ENCODE measurements around the gene LUC7L3. TPM values are rescaled to one million over a fixed set of nuclear protein-coding genes. Genes with fewer than 3 reads are reported as not detected.

The LUC7L3 gene, protein sequence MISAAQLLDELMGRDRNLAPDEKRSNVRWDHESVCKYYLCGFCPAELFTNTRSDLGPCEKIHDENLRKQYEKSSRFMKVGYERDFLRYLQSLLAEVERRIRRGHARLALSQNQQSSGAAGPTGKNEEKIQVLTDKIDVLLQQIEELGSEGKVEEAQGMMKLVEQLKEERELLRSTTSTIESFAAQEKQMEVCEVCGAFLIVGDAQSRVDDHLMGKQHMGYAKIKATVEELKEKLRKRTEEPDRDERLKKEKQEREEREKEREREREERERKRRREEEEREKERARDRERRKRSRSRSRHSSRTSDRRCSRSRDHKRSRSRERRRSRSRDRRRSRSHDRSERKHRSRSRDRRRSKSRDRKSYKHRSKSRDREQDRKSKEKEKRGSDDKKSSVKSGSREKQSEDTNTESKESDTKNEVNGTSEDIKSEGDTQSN
- total RNA-seq (76.3 TPM), polyA plus RNA-seq (ENCODE audit: insufficient read depth in 1 of 8, insufficient read length in 8 of 8, low replicate concordance in 1 of 8) (100 to 1,000 TPM; 247 to 302 (median 260) TPM)
- long read RNA-seq, donor 1, full-length matches to known transcripts, result 11 of 37 reads
- long read RNA-seq, donor 1, partial matches to known transcripts, result 26 of 37 reads
- long read RNA-seq, donor 1, other reads (novel, unspliced or antisense), result 0 of 37 reads
- long read RNA-seq, donor 2, partial matches to known transcripts, result 0 of 2 reads
- long read RNA-seq, donor 2, other reads (novel, unspliced or antisense), result 0 of 2 reads
- long read RNA-seq, donor 3, full-length matches to known transcripts, result 24 of 70 reads
- long read RNA-seq, donor 3, partial matches to known transcripts, result 46 of 70 reads
- long read RNA-seq, donor 3, other reads (novel, unspliced or antisense), result 0 of 70 reads
- long read RNA-seq, donor 4, partial matches to known transcripts, result 26 of 29 reads
- long read RNA-seq, donor 4, other reads (novel, unspliced or antisense), result 0 of 29 reads
- long read RNA-seq, donor 5, full-length matches to known transcripts, result 36 of 136 reads
- long read RNA-seq, donor 5, partial matches to known transcripts, result 100 of 136 reads
- long read RNA-seq, donor 5, other reads (novel, unspliced or antisense), result 0 of 136 reads
- long read RNA-seq, donor 6, full-length matches to known transcripts, result 33 of 161 reads
- long read RNA-seq, donor 6, partial matches to known transcripts, result 128 of 161 reads
- long read RNA-seq, donor 6, other reads (novel, unspliced or antisense), result 0 of 161 reads
- long read RNA-seq, donor 7, full-length matches to known transcripts, result 21 of 109 reads
- long read RNA-seq, donor 7, partial matches to known transcripts, result 88 of 109 reads
- long read RNA-seq, donor 7, other reads (novel, unspliced or antisense), result 0 of 109 reads
- long read RNA-seq, donor 8, full-length matches to known transcripts, result 14 of 44 reads
- long read RNA-seq, donor 8, partial matches to known transcripts, result 30 of 44 reads
- long read RNA-seq, donor 8, other reads (novel, unspliced or antisense), result 0 of 44 reads
- long read RNA-seq, donor 9, full-length matches to known transcripts, result 14 of 59 reads
- long read RNA-seq, donor 9, partial matches to known transcripts, result 45 of 59 reads
- long read RNA-seq, donor 9, other reads (novel, unspliced or antisense), result 0 of 59 reads
- long read RNA-seq, donor 10, full-length matches to known transcripts, result 22 of 129 reads
- long read RNA-seq, donor 10, partial matches to known transcripts, result 107 of 129 reads
- long read RNA-seq, donor 10, other reads (novel, unspliced or antisense), result 0 of 129 reads
- long read RNA-seq, donor 11, full-length matches to known transcripts, result 18 of 83 reads
- long read RNA-seq, donor 11, partial matches to known transcripts, result 65 of 83 reads
- long read RNA-seq, donor 11, other reads (novel, unspliced or antisense), result 0 of 83 reads

GRCh38 chr17:50719144-50719923 lies at the start of gene LUC7L3:
Gene LUC7L3, plus strand, starts transcription at chr17:50719603. Its CDS starts 130 bp downstream, at chr17:50719733.
- H3K27me3 ChIP-seq (ENCODE audit: control insufficient read depth, insufficient read depth, low read length), result no peaks in the 10 kb centered on the region
- WGBS (ENCODE audit: insufficient coverage), result 2% methylated on average over 66 of the region's 76 CpGs
- H3K4me1 ChIP-seq (ENCODE audit: control insufficient read depth, insufficient read depth, low read length), result peaks cover 8% of the 10 kb centered on the region
- peak within 1 kb of the TSS; percentile 60 for H3K4me3 ChIP-seq (ENCODE audit: low read length)
- H3K27ac ChIP-seq (ENCODE audit: low read length), result peak within 1 kb of the TSS; percentile 97
- H3K36me3 ChIP-seq (ENCODE audit: control insufficient read depth, insufficient read depth, low read length), result no peaks in the 10 kb centered on the region
- peak; percentile 98 for DNase-seq
- H3K9me3 ChIP-seq (replicated peaks; ENCODE audit: control insufficient read depth, low read depth, low read length), result no peaks in the 10 kb centered on the region

DNA sequence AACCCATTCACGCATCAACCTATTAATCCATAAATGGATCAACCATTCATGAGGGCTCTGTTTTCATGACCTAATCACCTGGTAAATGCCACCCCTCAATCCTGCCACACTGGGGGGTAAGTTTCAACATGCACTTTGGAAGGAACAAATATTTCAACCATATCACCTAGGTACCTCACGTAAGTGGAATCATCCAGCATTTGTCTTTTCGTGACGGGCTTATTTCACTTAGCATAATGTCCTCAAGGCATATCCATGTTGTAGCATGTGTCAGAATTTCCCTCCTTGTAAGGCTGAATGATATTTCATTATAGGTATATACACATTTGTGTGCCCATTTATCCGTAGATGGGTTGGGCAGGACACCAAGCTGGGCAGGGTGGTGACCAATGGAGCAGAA lies 47.3 kb upstream of the LUC7L3 start:
- no peaks in the 10 kb centered on the region for H3K9me3 ChIP-seq (replicated peaks; ENCODE audit: control insufficient read depth, low read depth, low read length)
- no peaks in the 10 kb centered on the region for H3K36me3 ChIP-seq (ENCODE audit: control insufficient read depth, insufficient read depth, low read length)
- no peak overlapping the region for H3K4me3 ChIP-seq (ENCODE audit: low read length)
- WGBS (ENCODE audit: insufficient coverage), result 78% methylated on average over 1 of the region's 5 CpGs
- no peaks in the 10 kb centered on the region for H3K4me1 ChIP-seq (ENCODE audit: control insufficient read depth, insufficient read depth, low read length)
- no peaks in the 10 kb centered on the region for H3K27me3 ChIP-seq (ENCODE audit: control insufficient read depth, insufficient read depth, low read length)
- H3K27ac ChIP-seq (ENCODE audit: low read length), result no peak overlapping the region
- DNase-seq, result no peak

DNA sequence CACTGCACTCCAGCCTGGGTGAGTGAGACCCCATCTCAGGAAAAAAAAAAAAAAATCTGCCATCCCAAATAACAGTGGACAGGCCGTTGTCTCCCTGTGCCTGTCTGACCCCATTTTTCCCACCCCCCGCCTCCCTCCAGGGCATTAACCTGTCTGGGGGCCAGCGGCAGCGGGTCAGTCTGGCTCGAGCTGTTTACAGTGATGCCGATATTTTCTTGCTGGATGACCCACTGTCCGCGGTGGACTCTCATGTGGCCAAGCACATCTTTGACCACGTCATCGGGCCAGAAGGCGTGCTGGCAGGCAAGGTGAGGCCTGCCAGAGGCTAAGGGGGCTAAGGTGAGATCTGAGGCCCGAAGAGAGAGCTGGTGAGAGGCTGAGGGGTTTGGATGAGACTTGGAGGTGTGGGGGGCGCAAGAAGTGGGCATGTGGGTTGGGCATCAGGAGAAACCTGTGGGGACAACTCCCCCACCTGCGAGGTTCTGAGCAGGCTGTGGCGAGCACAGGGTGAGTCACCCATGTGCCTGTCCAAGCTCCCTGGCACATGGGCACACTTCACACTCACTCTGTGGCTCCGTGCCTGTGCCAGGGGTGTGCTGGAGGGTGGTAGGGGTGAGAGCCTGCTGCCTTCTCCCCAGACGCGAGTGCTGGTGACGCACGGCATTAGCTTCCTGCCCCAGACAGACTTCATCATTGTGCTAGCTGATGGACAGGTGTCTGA lies 46.4 kb upstream of the LUC7L3 start:
- H3K9me3 ChIP-seq (replicated peaks; ENCODE audit: control insufficient read depth, low read depth, low read length), result no peaks in the 10 kb centered on the region
- H3K4me1 ChIP-seq (ENCODE audit: control insufficient read depth, insufficient read depth, low read length), result no peaks in the 10 kb centered on the region
- no peaks in the 10 kb centered on the region for H3K36me3 ChIP-seq (ENCODE audit: control insufficient read depth, insufficient read depth, low read length)
- H3K27me3 ChIP-seq (ENCODE audit: control insufficient read depth, insufficient read depth, low read length), result no peaks in the 10 kb centered on the region
- H3K4me3 ChIP-seq (ENCODE audit: low read length), result no peak overlapping the region
- DNase-seq, result no peak
- 85% methylated on average over 16 of the region's 20 CpGs for WGBS (ENCODE audit: insufficient coverage)
- H3K27ac ChIP-seq (ENCODE audit: low read length), result no peak overlapping the region

DNA sequence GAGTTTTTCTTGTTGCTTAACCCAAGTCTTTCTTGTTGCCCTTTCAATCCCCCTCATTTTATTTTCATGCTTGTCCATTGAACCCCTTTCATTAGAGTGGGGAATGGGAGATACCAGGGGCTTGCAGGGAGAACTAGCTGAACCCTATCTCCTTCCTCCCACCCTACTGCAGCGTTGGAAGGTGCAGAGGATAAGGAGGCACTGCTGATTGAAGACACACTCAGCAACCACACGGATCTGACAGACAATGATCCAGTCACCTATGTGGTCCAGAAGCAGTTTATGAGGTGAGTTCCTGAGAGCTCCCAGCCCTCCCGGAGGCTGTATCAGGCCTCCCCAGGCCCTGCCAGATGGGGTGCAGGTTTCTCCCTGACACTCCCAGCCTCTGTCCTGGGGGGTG lies 44.2 kb upstream of the LUC7L3 start:
- Histone ChIP-seq H3K27me3 (ENCODE audit: control insufficient read depth, insufficient read depth, low read length) (no peaks in the 10 kb centered on the region), H3K9me3 (replicated peaks; ENCODE audit: control insufficient read depth, low read depth, low read length) (no peaks in the 10 kb centered on the region), H3K4me1 (ENCODE audit: control insufficient read depth, insufficient read depth, low read length) (no peaks in the 10 kb centered on the region), H3K4me3 (ENCODE audit: low read length) (no peak overlapping the region), H3K36me3 (ENCODE audit: control insufficient read depth, insufficient read depth, low read length) (no peaks in the 10 kb centered on the region), H3K27ac (ENCODE audit: low read length) (no peak overlapping the region)
- 53% methylated on average over 2 of the region's 3 CpGs for WGBS (ENCODE audit: insufficient coverage)
- DNase-seq, result no peak

- Histone ChIP-seq H3K36me3 (ENCODE audit: control insufficient read depth, insufficient read depth, low read length) (no peaks in the 10 kb centered on the region), H3K27me3 (ENCODE audit: control insufficient read depth, insufficient read depth, low read length) (no peaks in the 10 kb centered on the region), H3K27ac (ENCODE audit: low read length) (no peak overlapping the region), H3K4me3 (ENCODE audit: low read length) (no peak overlapping the region), H3K4me1 (ENCODE audit: control insufficient read depth, insufficient read depth, low read length) (no peaks in the 10 kb centered on the region), H3K9me3 (replicated peaks; ENCODE audit: control insufficient read depth, low read depth, low read length) (no peaks in the 10 kb centered on the region)
- no peak for DNase-seq
- 83% methylated on average over 7 of the region's 7 CpGs for WGBS (ENCODE audit: insufficient coverage)
Measured at GRCh38 chr17:50675627-50676026, 43.8 kb upstream of the LUC7L3 start.

DNA sequence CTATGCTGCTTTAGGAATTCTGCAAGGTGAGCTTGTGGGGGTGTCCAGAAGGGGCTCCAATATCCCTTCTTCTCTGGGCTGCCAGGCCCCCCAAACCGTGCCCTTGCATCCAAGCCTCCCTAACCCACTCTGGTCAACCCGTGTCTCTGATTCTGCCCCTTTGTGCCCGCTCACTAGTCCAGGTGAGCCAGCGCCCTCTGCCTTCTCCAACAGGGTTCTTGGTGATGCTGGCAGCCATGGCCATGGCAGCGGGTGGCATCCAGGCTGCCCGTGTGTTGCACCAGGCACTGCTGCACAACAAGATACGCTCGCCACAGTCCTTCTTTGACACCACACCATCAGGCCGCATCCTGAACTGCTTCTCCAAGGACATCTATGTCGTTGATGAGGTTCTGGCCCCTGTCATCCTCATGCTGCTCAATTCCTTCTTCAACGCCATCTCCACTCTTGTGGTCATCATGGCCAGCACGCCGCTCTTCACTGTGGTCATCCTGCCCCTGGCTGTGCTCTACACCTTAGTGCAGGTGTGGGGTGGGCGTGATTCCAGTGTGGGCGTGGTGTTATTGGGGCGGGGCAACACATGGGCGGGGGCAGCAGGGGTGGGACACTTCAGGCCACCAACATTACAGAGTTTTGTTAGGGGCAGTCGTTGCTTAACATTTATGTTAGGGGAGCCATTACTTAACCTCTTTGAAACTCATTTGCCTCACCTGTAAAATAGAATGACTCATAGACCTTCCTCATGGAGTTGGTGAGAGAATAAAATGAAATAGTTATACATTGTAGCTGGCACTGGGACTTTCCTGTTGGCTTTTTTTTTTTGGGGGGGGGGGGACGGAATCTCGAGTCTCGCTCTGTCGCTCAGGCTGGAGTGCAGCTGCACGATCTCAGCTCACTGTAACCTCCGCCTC lies 43.1 kb upstream of the LUC7L3 start:
- 94% methylated on average over 17 of the region's 24 CpGs for WGBS (ENCODE audit: insufficient coverage)
- Histone ChIP-seq H3K27me3 (ENCODE audit: control insufficient read depth, insufficient read depth, low read length) (no peaks in the 10 kb centered on the region), H3K4me3 (ENCODE audit: low read length) (no peak overlapping the region), H3K9me3 (replicated peaks; ENCODE audit: control insufficient read depth, low read depth, low read length) (no peaks in the 10 kb centered on the region), H3K27ac (ENCODE audit: low read length) (no peak overlapping the region), H3K4me1 (ENCODE audit: control insufficient read depth, insufficient read depth, low read length) (peaks cover 3% of the 10 kb centered on the region), H3K36me3 (ENCODE audit: control insufficient read depth, insufficient read depth, low read length) (no peaks in the 10 kb centered on the region)
- no peak for DNase-seq

DNA sequence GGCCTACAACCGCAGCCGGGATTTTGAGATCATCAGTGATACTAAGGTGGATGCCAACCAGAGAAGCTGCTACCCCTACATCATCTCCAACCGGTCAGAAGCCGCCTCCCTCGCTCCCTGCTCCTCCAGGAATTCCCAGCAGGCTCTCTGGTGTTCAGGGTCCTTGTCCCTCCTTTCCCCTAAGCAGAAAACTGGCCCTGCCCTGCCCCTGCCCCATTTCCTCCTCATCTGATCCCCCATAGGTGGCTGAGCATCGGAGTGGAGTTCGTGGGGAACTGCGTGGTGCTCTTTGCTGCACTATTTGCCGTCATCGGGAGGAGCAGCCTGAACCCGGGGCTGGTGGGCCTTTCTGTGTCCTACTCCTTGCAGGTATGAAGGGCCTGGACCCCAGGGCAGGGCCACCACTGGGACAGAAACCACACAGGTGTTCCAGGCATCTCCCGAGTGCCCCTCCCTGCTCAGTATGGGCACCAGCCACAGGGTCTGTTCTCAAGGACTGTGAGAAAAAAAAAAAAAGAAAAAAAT lies 41.5 kb upstream of the LUC7L3 start:
- H3K9me3 ChIP-seq (replicated peaks; ENCODE audit: control insufficient read depth, low read depth, low read length), result no peaks in the 10 kb centered on the region
- peaks cover 8% of the 10 kb centered on the region for H3K4me1 ChIP-seq (ENCODE audit: control insufficient read depth, insufficient read depth, low read length)
- H3K4me3 ChIP-seq (ENCODE audit: low read length), result no peak overlapping the region
- WGBS (ENCODE audit: insufficient coverage), result 85% methylated on average over 11 of the region's 12 CpGs
- DNase-seq, result no peak
- H3K27me3 ChIP-seq (ENCODE audit: control insufficient read depth, insufficient read depth, low read length), result no peaks in the 10 kb centered on the region
- no peaks in the 10 kb centered on the region for H3K36me3 ChIP-seq (ENCODE audit: control insufficient read depth, insufficient read depth, low read length)
- H3K27ac ChIP-seq (ENCODE audit: low read length), result no peak overlapping the region
